Activated CD4-positive, alpha-beta T cell treated with anti-CD3 and anti-CD28 coated beads for 36 hours (primary cell): Measurements from ENCODE around the gene GATB. TPM values are rescaled to one million over a fixed set of nuclear protein-coding genes. Genes with fewer than 3 reads are reported as not detected.

Source experiments
- ATAC-seq: fragments of 200-7000 bp; cut with Tn5 transposase; one replicate; pipeline ENCODE4 v1.10.0; 2021; ENCODE audit warnings: mild to moderate bottlenecking, moderate library complexity
- CTCF ChIA-PET: fragments of 350-600 bp; sonication (Branson Sonifier 250); formaldehyde crosslinking; loops from one replicate; lab custom pipeline; 2021; ENCODE audit warnings: antibody characterized with exemption; lab: Charles Lee
- POLR2A ChIA-PET: fragments of 350-600 bp; sonication (Branson Sonifier 250); formaldehyde crosslinking; loops from one replicate; lab custom pipeline; 2021; ENCODE audit warnings: antibody characterized with exemption, inconsistent platforms; lab: Charles Lee
- DNase-seq: peaks from one replicate; pipeline ENCODE4 v3.0.0-alpha.2; 2020
- H3K27ac Mint-ChIP-seq: one replicate; pipeline ENCODE4 v1.8.0; 2021; ENCODE audit warnings: mixed read lengths
- H3K27me3 Mint-ChIP-seq: one replicate; pipeline ENCODE4 v1.8.0; 2021; ENCODE audit warnings: mixed read lengths
- H3K36me3 Mint-ChIP-seq: one replicate; pipeline ENCODE4 v1.8.0; 2021; ENCODE audit warnings: low read depth, mixed read lengths
- H3K4me1 Mint-ChIP-seq: one replicate; pipeline ENCODE4 v1.8.0; 2021; ENCODE audit warnings: mixed read lengths
- H3K4me3 Mint-ChIP-seq: one replicate; pipeline ENCODE4 v1.8.0; 2021; ENCODE audit warnings: mild to moderate bottlenecking, moderate library complexity, mixed read lengths
- H3K9me3 Mint-ChIP-seq: one replicate; pipeline ENCODE4 v1.8.0; 2021; ENCODE audit warnings: low read depth, mixed read lengths
- intact Hi-C, 2 experiments: fragments of 100-400 bp; cut with DNase I in 1 of 2; cut with micrococcal nuclease in 1 of 2; formaldehyde crosslinking; loops; one replicate each; pipeline versions ENCODE4 v1.14.2 to v1.15.1; 2022 to 2024; cut with DNase I, micrococcal nuclease
- total RNA-seq, 2 experiments: library from RNA; stranded (reverse); gene quantifications; one replicate each; pipeline ENCODE4 v1.2.3, GENCODE V29; 2021

Gene GATB
- total RNA-seq, 2 experiments from 2014 or later: 21.2 to 25.6 TPM

GRCh38 chr4:151799417-151800012 lies 38.7 kb upstream of the GATB start:
- POLR2A ChIA-PET: no interaction called here
- intact Hi-C loops: no loop called here
- Mint-ChIP-seq H3K4me3 (no peak overlapping the region), H3K36me3 (no peaks in the 10 kb centered on the region), H3K27me3 (no peaks in the 10 kb centered on the region), H3K27ac (no peak overlapping the region), H3K4me1 (no peaks in the 10 kb centered on the region), H3K9me3 (no peaks in the 10 kb centered on the region)
- ATAC-seq (no peak), DNase-seq (no peak)
- CTCF ChIA-PET: interaction anchor here (0.7 to 2.0 kb wide), 6 partner anchors 10 to 1320 kb away, joined by 3 to 5 read pairs (median 4); partner anchors contain the start of gene LRBA

- intact Hi-C loops: no loop called here
- ChIA-PET CTCF (interaction anchor here (0.7 to 2.0 kb wide), 6 partner anchors 9 to 784 kb away, joined by 3 to 5 read pairs (median 4); partner anchors contain the start of gene LRBA), POLR2A (no interaction called here)
- no peak for ATAC-seq
- H3K9me3 Mint-ChIP-seq: no peaks in the 10 kb centered on the region
- H3K27me3 Mint-ChIP-seq: no peaks in the 10 kb centered on the region
- no peak for DNase-seq
- no peak overlapping the region for H3K4me3 Mint-ChIP-seq
- no peaks in the 10 kb centered on the region for H3K36me3 Mint-ChIP-seq
- no peaks in the 10 kb centered on the region for H3K4me1 Mint-ChIP-seq
- H3K27ac Mint-ChIP-seq: no peak overlapping the region
Observed at GRCh38 chr4:151798678-151799416, 38.0 kb upstream of the GATB start.

- Mint-ChIP-seq H3K36me3 (no peaks in the 10 kb centered on the region), H3K4me1 (no peaks in the 10 kb centered on the region), H3K27me3 (no peaks in the 10 kb centered on the region), H3K27ac (no peak overlapping the region), H3K4me3 (no peak overlapping the region), H3K9me3 (no peaks in the 10 kb centered on the region)
- intact Hi-C loops: no loop called here
- ATAC-seq: no peak
- ChIA-PET CTCF (no interaction called here), POLR2A (no interaction called here)
- no peak for DNase-seq
Observed at GRCh38 chr4:151797853-151798252, 37.0 kb upstream of the GATB start.

- Mint-ChIP-seq H3K27me3 (no peaks in the 10 kb centered on the region), H3K36me3 (no peaks in the 10 kb centered on the region), H3K4me1 (no peaks in the 10 kb centered on the region), H3K4me3 (no peak overlapping the region), H3K27ac (no peak overlapping the region), H3K9me3 (no peaks in the 10 kb centered on the region)
- DNase-seq (no peak), ATAC-seq (no peak)
- ChIA-PET POLR2A (no interaction called here), CTCF (interaction anchor here (0.5 to 0.6 kb wide), 2 partner anchors 65 to 382 kb away, joined by 3 read pairs; no protein-coding TSS in a partner anchor)
- intact Hi-C loops: no loop called here
Observed at GRCh38 chr4:151797131-151797530, 36.3 kb upstream of the GATB start.

- Mint-ChIP-seq H3K27ac (no peak overlapping the region), H3K27me3 (no peaks in the 10 kb centered on the region), H3K4me1 (no peaks in the 10 kb centered on the region), H3K36me3 (no peaks in the 10 kb centered on the region), H3K9me3 (no peaks in the 10 kb centered on the region), H3K4me3 (no peak overlapping the region)
- POLR2A ChIA-PET: no interaction called here
- ATAC-seq: no peak
- no peak for DNase-seq
- CTCF ChIA-PET: interaction anchor here (1.1 to 1.6 kb wide), 3 partner anchors 15 to 133 kb away, joined by 3 to 5 read pairs (median 4); no protein-coding TSS in a partner anchor
- intact Hi-C loops: no loop called here
Observed at GRCh38 chr4:151796106-151796505, 35.3 kb upstream of the GATB start.

GRCh38 chr4:151792995-151793394 lies 32.2 kb upstream of the GATB start:
- CTCF ChIA-PET: interaction anchor here (0.5 to 0.7 kb wide), 3 partner anchors 33 to 368 kb away, joined by 3 to 4 read pairs (median 4); no protein-coding TSS in a partner anchor

GRCh38 chr4:151792530-151792929 lies 31.7 kb upstream of the GATB start:
- no peak overlapping the region for H3K4me3 Mint-ChIP-seq
- no peaks in the 10 kb centered on the region for H3K9me3 Mint-ChIP-seq
- H3K27me3 Mint-ChIP-seq: no peaks in the 10 kb centered on the region
- ChIA-PET POLR2A (no interaction called here), CTCF (interaction anchor here (0.6 kb wide), 1 partner anchor 216 kb away, joined by 4 read pairs; no protein-coding TSS in a partner anchor)
- H3K4me1 Mint-ChIP-seq: no peaks in the 10 kb centered on the region
- intact Hi-C loops: no loop called here
- H3K36me3 Mint-ChIP-seq: no peaks in the 10 kb centered on the region
- ATAC-seq (no peak), DNase-seq (no peak)
- no peak overlapping the region for H3K27ac Mint-ChIP-seq

More at GRCh38 chr4:151792995-151793394, 32.2 kb upstream of the GATB start:
- intact Hi-C loops: no loop called here
- DNase-seq (no peak), ATAC-seq (no peak)
- no peaks in the 10 kb centered on the region for H3K9me3 Mint-ChIP-seq
- H3K27ac Mint-ChIP-seq: no peak overlapping the region
- no peaks in the 10 kb centered on the region for H3K27me3 Mint-ChIP-seq
- no peaks in the 10 kb centered on the region for H3K36me3 Mint-ChIP-seq
- POLR2A ChIA-PET: no interaction called here
- H3K4me1 Mint-ChIP-seq: no peaks in the 10 kb centered on the region
- no peak overlapping the region for H3K4me3 Mint-ChIP-seq

GRCh38 chr4:151788021-151788420 lies 27.2 kb upstream of the GATB start:
- Mint-ChIP-seq H3K4me3 (no peak overlapping the region), H3K36me3 (no peaks in the 10 kb centered on the region), H3K9me3 (no peaks in the 10 kb centered on the region), H3K4me1 (no peaks in the 10 kb centered on the region), H3K27ac (no peak overlapping the region), H3K27me3 (no peaks in the 10 kb centered on the region)
- ATAC-seq (no peak), DNase-seq (no peak)
- intact Hi-C loops: no loop called here
- ChIA-PET POLR2A (no interaction called here), CTCF (no interaction called here)

- intact Hi-C loops: no loop called here
- no peaks in the 10 kb centered on the region for H3K9me3 Mint-ChIP-seq
- no peaks in the 10 kb centered on the region for H3K36me3 Mint-ChIP-seq
- no peak overlapping the region for H3K4me3 Mint-ChIP-seq
- ChIA-PET POLR2A (no interaction called here), CTCF (interaction anchor here (0.6 to 1.3 kb wide), 3 partner anchors 9 to 23 kb away, joined by 3 to 4 read pairs (median 4); no protein-coding TSS in a partner anchor)
- no peaks in the 10 kb centered on the region for H3K27me3 Mint-ChIP-seq
- DNase-seq (no peak), ATAC-seq (no peak)
- no peak overlapping the region for H3K27ac Mint-ChIP-seq
- peaks cover 11% of the 10 kb centered on the region for H3K4me1 Mint-ChIP-seq
Observed at GRCh38 chr4:151786158-151786495, 25.3 kb upstream of the GATB start.

GRCh38 chr4:151785484-151786157 lies 24.8 kb upstream of the GATB start:
- ATAC-seq (no peak), DNase-seq (no peak)
- ChIA-PET CTCF (interaction anchor here (0.6 to 1.3 kb wide), 3 partner anchors 8 to 22 kb away, joined by 3 to 4 read pairs (median 4); no protein-coding TSS in a partner anchor), POLR2A (no interaction called here)
- Mint-ChIP-seq H3K27ac (no peak overlapping the region), H3K36me3 (no peaks in the 10 kb centered on the region), H3K4me3 (no peak overlapping the region), H3K4me1 (peaks cover 11% of the 10 kb centered on the region), H3K27me3 (no peaks in the 10 kb centered on the region), H3K9me3 (no peaks in the 10 kb centered on the region)
- intact Hi-C loops: no loop called here

GRCh38 chr4:151784706-151785105 lies 23.9 kb upstream of the GATB start:
- no peak for DNase-seq
- H3K27ac Mint-ChIP-seq: no peak overlapping the region
- H3K4me1 Mint-ChIP-seq: peaks cover 11% of the 10 kb centered on the region
- POLR2A ChIA-PET: no interaction called here
- no peaks in the 10 kb centered on the region for H3K36me3 Mint-ChIP-seq
- no peak for ATAC-seq
- no peaks in the 10 kb centered on the region for H3K9me3 Mint-ChIP-seq
- CTCF ChIA-PET: no interaction called here
- intact Hi-C loops: no loop called here
- no peaks in the 10 kb centered on the region for H3K27me3 Mint-ChIP-seq
- no peak overlapping the region for H3K4me3 Mint-ChIP-seq
